Mucosa of stomach (tissue), 1 donor: ENCODE measurements around the gene IGHMBP2.

Experiments used
- H3K27me3 ChIP-seq: one replicate; pipeline ENCODE4 v1.7.0; 2013; ENCODE audit warnings: mild to moderate bottlenecking, low read length; ENCODE audit not compliant: control insufficient read depth, insufficient read depth
- H3K36me3 ChIP-seq: one replicate; pipeline ENCODE4 v1.7.0; 2013; ENCODE audit warnings: low read length; ENCODE audit not compliant: control insufficient read depth, insufficient read depth
- H3K4me1 ChIP-seq: one replicate; pipeline ENCODE4 v1.7.0; 2013; ENCODE audit warnings: mild to moderate bottlenecking, low read length; ENCODE audit not compliant: control insufficient read depth, insufficient read depth
- H3K4me3 ChIP-seq: one replicate; pipeline ENCODE4 v1.7.0; 2013; ENCODE audit warnings: low read length
- H3K9ac ChIP-seq: one replicate; pipeline ENCODE4 v1.7.0; 2013; ENCODE audit warnings: mild to moderate bottlenecking, low read length, moderate library complexity
- H3K9me3 ChIP-seq: one replicate; pipeline ENCODE4 v1.7.0; 2013; ENCODE audit warnings: mild to moderate bottlenecking, low read length, moderate library complexity; ENCODE audit not compliant: control insufficient read depth
- donor health status: Pancreatic carcinoma.

Gene IGHMBP2

DNA sequence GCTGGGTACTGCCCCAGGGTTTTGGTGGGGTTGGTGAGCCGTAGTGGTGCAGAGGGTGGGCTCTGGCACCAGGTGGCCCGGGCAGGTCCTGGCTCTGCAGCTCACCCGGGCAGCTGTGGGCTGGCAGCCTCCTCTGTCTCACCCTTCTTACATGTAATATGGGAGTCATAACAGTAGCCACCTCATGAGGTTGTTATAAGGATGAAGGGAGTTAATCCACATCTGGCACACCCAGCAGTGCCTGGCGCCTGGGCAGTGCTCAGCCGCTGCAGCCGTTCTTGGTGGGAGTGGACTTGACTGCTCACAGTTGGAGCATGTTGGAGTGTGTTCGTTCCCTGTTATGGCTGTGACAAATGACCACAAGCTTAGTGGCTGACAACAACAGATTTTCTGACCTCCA is 28.7 kb downstream of the IGHMBP2 start:
- Histone ChIP-seq H3K36me3 (peaks cover 37% of the 10 kb centered on the region), H3K9ac (no peak overlapping the region)

DNA sequence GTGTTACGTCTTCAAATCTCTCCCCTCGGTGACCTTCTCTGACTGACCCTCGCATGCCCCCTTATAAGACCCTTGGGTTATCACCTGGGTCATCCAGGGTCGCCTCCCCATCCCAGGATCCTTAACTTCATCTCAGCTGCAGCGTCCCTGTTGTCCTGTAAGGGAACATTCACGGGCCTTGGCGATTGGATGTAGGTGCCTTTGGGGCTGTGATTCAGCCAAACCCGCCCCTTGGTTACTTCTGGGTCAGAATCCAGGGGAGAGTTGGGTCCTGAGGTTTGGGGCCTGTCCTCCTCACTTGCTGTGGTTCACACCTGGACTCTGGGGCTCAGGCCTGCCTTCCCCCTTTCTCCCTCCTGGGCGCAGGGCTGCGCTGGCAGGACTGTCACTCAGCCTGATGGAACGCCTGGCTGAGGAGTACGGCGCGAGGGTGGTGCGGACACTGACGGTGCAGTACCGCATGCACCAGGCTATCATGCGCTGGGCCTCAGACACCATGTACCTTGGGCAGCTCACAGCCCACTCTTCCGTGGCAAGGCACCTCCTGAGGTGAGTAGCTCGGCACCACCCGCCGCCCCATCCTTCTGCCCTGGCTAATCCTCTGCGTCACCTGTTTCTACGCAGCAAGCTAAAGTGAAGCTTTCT is 29.4 kb downstream of the IGHMBP2 start:
- H3K4me3 ChIP-seq = no peak overlapping the region
- H3K36me3 ChIP-seq = peaks cover 36% of the 10 kb centered on the region
- H3K9me3 ChIP-seq = no peaks in the 10 kb centered on the region
- H3K4me1 ChIP-seq = no peaks in the 10 kb centered on the region
- no peak overlapping the region for H3K9ac ChIP-seq
- H3K27me3 ChIP-seq = no peaks in the 10 kb centered on the region

More for the DNA sequence above, 28.7 kb downstream of the IGHMBP2 start:
- no peaks in the 10 kb centered on the region for H3K4me1 ChIP-seq
- H3K9me3 ChIP-seq = no peaks in the 10 kb centered on the region
- H3K27me3 ChIP-seq = no peaks in the 10 kb centered on the region
- H3K4me3 ChIP-seq = no peak overlapping the region

DNA sequence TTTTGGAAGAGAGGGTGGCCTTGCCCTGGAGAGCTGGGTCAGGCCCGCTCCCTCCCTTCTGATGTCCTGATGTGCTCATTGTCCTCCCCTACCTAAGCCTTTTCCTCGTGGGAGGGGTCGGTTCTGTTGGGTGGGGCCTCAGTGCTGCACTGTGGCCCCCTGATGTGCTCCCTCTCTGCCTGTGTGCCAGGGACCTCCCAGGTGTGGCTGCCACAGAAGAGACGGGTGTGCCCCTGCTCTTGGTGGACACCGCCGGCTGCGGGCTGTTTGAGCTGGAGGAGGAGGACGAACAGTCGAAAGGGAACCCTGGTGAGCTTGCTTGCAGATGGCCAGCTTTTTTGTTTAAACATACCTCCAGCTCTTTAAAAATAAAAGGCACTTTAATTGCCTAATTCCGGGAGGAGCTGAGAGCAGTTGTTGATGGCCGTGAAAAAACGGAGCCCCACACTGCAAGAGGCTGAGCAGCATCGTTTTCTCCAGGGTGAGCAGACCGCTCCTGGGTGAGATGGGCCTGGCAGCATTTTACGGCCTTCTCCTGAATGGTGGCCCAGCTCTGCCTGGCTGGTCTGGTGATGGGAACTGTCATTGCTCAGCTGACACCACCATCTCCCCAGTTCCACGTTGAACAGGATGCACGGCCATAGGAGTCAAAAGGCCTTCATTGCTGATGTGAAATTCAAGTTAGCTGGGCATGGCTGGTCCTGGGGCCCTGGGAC is 30.1 kb downstream of the IGHMBP2 start:
- Histone ChIP-seq H3K36me3 (peaks cover 30% of the 10 kb centered on the region), H3K4me1 (no peaks in the 10 kb centered on the region), H3K9ac (no peak overlapping the region), H3K4me3 (no peak overlapping the region), H3K9me3 (no peaks in the 10 kb centered on the region), H3K27me3 (no peaks in the 10 kb centered on the region)

DNA sequence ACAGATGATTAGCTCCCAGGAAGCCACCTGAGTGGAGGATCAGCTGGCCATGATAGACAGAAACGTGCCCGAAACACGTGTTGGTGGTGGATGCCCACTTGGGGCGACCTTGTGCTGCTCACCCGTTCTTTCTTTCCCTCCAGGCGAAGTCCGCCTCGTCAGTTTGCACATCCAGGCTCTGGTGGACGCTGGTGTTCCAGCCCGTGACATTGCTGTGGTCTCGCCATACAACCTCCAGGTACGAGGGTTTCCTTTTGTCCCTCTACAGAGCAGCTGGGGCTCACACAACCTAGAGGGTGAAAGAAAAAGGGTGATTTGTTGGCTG is 30.6 kb downstream of the IGHMBP2 start:
- Histone ChIP-seq H3K4me1 (no peaks in the 10 kb centered on the region), H3K36me3 (peaks cover 27% of the 10 kb centered on the region), H3K9ac (no peak overlapping the region), H3K9me3 (no peaks in the 10 kb centered on the region), H3K27me3 (no peaks in the 10 kb centered on the region), H3K4me3 (no peak overlapping the region)

DNA sequence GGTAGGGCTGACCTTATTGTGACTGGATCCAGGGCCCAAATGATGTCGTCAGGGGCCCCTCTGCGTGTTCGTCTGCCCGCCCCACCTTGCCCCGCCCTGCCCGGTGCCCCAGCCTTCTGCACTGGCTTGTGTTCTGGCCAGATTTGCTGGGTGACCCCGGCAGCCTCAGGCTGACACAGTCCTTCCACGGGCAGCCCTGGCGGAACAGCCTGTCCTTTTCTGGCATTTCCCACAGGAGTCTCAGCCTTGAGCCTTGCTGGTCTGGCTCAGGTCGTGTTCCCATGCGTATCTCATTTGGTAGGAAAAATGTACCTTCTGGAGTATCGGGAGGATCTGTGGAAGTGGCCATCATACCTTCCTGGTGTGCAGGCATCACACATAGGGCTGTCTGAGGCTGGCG is 31.0 kb downstream of the IGHMBP2 start:
- no peaks in the 10 kb centered on the region for H3K27me3 ChIP-seq
- no peaks in the 10 kb centered on the region for H3K9me3 ChIP-seq
- no peaks in the 10 kb centered on the region for H3K4me1 ChIP-seq
- H3K36me3 ChIP-seq = peaks cover 23% of the 10 kb centered on the region
- no peak overlapping the region for H3K9ac ChIP-seq
- no peak overlapping the region for H3K4me3 ChIP-seq

DNA sequence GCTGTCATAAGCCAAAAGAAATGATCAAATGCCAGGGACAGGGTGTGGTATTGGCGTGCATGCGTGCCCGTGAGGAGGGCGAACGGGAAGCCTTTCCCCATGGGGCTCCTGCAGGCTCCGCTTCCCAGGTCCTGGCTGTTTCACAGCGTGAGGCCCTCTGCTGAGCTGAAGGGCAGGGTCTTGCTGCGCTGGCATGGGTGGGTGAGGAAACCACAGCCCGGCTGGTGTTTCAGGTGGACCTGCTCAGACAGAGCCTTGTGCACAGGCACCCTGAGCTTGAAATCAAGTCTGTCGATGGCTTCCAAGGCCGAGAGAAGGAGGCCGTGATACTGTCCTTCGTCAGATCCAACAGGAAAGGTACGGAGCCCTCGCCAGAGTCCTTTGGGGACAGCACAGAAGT is 31.4 kb downstream of the IGHMBP2 start:
- Histone ChIP-seq H3K9me3 (no peaks in the 10 kb centered on the region), H3K4me1 (no peaks in the 10 kb centered on the region), H3K36me3 (peaks cover 21% of the 10 kb centered on the region), H3K4me3 (no peak overlapping the region), H3K27me3 (no peaks in the 10 kb centered on the region), H3K9ac (no peak overlapping the region)

DNA sequence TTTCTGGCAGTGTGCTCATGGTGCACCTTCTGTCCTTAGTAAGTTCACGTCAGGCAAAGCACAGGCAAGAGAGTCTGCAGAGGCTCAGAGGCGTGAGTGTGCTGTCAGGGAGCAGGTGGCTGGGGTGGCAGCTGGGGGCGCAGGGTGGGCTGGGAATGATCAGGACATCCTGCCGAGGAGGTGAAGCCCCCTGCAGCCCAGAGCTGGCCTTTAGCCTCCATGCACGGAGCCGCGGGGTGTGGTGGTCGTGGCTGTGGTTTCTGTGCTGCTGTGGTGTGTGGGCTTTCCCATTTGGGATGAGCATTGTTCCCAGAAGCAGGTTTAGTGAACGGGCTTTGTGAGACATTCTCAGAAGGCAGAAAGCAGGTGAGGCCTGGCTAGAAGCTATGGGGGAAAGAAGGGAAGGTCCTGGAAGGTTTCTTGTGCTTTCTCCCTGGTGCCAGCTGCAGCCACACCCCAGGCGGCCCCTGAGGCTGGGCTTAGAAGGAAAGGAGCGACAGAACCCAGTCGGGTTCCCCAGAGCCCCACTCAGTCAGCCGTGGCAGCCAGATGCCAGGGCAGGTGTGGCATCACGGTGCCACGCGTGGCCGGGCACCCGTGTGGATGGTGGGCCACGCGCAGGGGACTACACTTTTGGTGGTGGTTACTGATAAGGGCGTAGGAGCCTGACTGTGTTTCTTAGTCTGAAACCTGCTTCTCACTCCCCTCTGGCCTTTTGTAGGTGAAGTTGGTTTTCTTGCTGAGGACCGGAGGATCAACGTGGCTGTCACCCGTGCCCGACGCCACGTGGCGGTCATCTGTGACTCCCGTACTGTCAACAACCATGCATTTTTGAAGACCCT is 32.0 kb downstream of the IGHMBP2 start:
- Histone ChIP-seq H3K4me3 (no peak overlapping the region), H3K27me3 (no peaks in the 10 kb centered on the region), H3K9ac (no peak overlapping the region), H3K36me3 (peaks cover 15% of the 10 kb centered on the region), H3K4me1 (no peaks in the 10 kb centered on the region), H3K9me3 (no peaks in the 10 kb centered on the region)

DNA sequence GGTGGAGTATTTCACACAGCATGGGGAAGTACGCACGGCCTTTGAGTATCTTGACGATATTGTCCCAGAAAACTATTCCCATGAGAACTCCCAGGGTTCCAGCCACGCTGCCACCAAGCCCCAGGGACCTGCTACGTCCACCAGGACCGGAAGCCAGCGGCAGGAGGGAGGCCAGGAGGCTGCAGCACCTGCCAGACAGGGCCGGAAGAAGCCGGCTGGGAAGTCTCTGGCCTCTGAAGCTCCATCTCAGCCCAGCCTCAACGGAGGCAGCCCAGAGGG is 32.6 kb downstream of the IGHMBP2 start:
- no peaks in the 10 kb centered on the region for H3K4me1 ChIP-seq
- H3K4me3 ChIP-seq = no peak overlapping the region
- H3K27me3 ChIP-seq = no peaks in the 10 kb centered on the region
- H3K36me3 ChIP-seq = peaks cover 13% of the 10 kb centered on the region
- no peak overlapping the region for H3K9ac ChIP-seq
- H3K9me3 ChIP-seq = no peaks in the 10 kb centered on the region

DNA sequence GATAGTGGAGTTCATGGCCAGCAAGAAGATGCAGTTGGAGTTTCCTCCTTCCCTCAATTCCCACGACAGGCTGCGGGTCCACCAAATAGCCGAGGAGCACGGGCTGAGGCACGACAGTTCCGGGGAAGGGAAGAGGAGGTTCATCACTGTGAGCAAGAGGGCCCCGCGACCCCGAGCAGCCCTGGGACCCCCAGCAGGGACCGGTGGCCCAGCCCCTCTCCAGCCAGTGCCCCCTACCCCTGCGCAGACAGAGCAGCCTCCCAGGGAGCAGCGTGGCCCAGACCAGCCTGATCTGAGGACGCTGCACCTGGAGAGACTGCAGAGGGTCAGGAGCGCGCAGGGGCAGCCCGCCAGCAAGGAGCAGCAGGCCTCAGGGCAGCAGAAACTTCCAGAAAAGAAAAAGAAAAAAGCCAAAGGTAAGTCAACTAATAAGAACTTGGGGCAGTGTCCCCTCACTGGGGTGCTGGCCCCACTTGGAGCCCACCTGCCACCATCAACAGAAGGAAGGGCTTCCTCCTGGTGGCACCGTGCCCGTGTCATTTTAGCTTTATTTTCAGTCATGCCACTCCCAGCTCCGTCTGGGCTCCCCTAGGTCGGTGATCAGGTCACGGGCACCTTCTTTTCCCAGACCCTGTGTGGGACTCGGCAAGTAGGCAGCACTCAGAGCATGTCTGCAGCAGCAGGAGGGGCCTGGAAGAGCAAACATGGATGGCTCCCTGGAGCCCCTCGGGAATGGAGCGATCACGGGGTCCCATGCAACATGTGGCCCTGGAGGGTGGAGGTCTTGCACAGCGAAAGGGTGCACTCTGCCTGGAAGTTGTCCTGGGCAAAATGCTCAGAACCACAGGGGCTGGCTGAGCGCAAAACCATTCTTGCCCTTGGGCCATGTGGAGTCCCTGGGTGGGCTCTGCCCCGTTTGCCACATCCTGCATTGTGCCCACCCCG is 33.3 kb downstream of the IGHMBP2 start:
- H3K9ac ChIP-seq = no peak overlapping the region
- H3K4me1 ChIP-seq = no peaks in the 10 kb centered on the region
- H3K36me3 ChIP-seq = peaks cover 13% of the 10 kb centered on the region
- no peak overlapping the region for H3K4me3 ChIP-seq
- no peaks in the 10 kb centered on the region for H3K9me3 ChIP-seq
- no peaks in the 10 kb centered on the region for H3K27me3 ChIP-seq

DNA sequence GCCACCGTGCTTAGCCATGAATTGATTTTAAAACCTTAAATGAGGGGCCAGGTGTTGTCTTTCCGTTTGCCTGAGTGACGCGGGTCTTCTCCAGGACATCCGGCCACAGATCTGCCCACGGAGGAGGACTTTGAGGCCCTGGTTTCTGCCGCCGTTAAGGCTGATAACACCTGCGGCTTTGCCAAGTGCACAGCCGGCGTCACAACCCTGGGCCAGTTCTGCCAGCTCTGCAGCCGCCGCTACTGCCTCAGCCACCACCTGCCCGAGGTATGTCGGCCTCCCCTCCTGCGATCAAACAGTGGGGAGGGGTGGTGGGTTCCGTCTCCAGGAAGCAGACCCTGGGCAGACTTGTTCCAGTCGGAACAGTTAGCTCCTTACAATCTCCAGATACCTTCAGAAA is 34.4 kb downstream of the IGHMBP2 start:
- no peak overlapping the region for H3K4me3 ChIP-seq
- peaks cover 8% of the 10 kb centered on the region for H3K4me1 ChIP-seq
- H3K9ac ChIP-seq = no peak overlapping the region
- H3K27me3 ChIP-seq = no peaks in the 10 kb centered on the region
- H3K36me3 ChIP-seq = peaks cover 13% of the 10 kb centered on the region
- H3K9me3 ChIP-seq = no peaks in the 10 kb centered on the region

DNA sequence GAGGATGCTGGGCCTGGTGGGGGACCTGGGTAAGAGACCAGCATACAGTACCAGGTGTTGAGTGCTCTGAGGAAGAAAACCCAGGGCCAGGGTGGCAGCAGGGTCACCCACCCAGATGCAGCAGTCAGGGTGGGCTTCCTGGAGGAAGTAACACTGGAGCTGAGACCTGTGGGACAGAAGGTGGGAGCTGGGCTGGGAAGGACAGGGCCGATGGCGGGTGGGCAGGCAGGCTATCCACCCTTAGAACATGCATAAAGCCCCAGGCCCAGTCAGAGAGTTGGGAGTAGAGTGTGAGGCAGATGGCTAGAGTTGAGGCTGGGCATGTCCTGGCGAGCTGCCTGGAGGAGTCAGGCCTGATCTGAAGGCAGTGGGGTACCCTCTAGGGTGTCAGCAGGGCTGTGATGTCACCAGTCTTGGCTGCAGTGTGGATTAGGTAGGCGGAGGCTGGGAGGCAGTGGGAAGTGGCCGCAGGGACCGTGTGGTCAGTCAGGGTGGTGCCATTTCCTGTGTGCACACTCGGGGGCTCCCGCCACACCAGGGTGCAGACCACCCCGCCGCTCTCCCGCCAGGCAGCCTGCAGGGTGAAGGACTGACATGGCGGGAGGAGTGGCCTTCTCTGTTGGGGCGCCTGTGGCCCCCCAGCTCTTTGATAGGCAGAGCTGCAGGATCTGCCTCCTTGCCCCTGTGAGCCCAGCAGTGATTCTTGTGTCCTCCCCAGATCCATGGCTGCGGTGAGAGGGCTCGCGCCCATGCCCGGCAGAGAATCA is 35.3 kb downstream of the IGHMBP2 start:
- H3K36me3 ChIP-seq = peaks cover 10% of the 10 kb centered on the region
- H3K4me3 ChIP-seq = no peak overlapping the region
- H3K9me3 ChIP-seq = no peaks in the 10 kb centered on the region
- H3K9ac ChIP-seq = no peak overlapping the region
- peaks cover 11% of the 10 kb centered on the region for H3K4me1 ChIP-seq
- no peaks in the 10 kb centered on the region for H3K27me3 ChIP-seq
